ENCODE data around the gene NSUN3.
"Not testable (repeated sequence)": the region's sequence is repeated elsewhere in the genome, so short reads cannot be mapped to it uniquely, and the experiment has no call there.

The NSUN3 gene

GRCh38 chr3:94069194-94069813 lies 6.4 kb downstream of the NSUN3 start:
- peak; percentile 25 for DNase-seq (ENCODE audit: low read depth)

GRCh38 chr3:94070341-94070911 lies 7.6 kb downstream of the NSUN3 start:
- DNase-seq (ENCODE audit: low read depth) = no peak

DNA sequence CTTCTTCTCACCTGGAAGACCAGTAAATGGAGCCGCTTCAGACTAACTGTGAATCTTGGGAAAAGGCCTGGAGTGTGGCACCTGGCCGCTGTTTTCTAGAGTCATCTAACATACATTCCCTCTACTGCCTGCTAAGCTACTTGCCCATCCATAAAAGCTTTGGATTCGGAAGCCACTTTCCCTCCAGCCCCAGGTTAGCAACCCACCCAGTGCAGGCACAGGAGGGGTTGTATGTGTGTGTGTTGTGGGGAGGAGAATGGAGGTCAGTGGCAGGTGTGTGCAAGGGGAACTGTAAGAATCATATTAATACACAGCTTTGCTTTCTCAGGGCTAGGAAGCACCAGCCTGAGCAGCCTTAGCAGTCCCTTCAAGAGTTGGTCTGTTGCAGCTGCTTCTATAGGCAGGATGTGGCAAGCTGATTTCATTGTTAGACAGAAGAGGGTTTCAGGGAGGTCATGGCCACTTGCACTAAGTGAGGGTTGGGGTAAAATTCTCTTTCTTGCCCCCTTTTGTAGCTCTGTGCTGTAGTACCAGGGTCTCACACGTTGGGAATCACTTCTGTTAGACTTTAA lies 8.9 kb downstream of the NSUN3 start:
- DNase-seq (ENCODE audit: low read depth) = no peak

- no peak for DNase-seq (ENCODE audit: low read depth)
Measured at GRCh38 chr3:94076055-94076454, 13.2 kb downstream of the NSUN3 start.

DNA sequence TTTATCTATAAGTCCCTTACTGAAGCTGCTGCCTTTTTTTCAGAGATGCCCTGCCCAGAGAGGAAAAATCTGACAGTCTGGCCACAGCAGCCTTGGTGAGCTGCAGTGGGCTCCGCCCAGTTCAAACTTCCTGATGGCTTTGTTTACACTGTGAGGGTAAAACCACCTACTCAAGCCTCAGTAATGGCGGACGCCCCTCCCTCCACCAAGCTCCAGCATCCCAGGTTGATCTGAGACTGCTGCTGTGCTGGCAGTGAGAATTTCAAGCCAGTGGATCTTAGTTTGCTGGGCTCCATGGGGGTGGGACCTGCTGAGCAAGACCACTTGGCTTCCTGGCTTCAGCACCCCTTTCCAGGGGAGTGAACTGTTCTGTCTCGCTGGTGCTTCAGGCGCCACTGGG lies 17.7 kb downstream of the NSUN3 start:
- not testable (repeated sequence) for DNase-seq (ENCODE audit: low read depth)

- DNase-seq (ENCODE audit: low read depth) = no peak
Measured at GRCh38 chr3:94081884-94082283, 19.0 kb downstream of the NSUN3 start.

- no peak for DNase-seq (ENCODE audit: low read depth)
Measured at GRCh38 chr3:94082391-94082937, 19.6 kb downstream of the NSUN3 start.

DNA sequence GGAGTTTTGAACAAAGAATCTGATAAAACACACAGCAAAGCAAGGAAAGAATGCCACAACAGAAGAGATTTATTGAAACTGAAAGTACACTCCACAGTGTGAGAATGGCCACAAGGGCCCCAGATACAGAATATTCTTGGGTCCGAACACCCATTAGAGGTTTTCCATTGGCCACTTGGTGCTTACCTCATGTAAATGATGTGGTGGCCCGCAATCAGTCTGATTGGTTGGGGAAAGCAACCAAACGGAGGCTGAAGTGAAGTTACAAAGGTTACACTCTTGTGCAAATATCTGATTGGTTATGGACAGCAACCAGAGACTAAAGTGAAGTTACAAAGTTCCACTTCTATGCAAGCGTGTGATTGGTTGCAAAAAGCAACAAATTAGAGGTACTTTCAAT lies 20.4 kb downstream of the NSUN3 start:
- no peak for DNase-seq (ENCODE audit: low read depth)

- no peak for DNase-seq (ENCODE audit: low read depth)
Measured at GRCh38 chr3:94089126-94089525, 26.3 kb downstream of the NSUN3 start.

DNA sequence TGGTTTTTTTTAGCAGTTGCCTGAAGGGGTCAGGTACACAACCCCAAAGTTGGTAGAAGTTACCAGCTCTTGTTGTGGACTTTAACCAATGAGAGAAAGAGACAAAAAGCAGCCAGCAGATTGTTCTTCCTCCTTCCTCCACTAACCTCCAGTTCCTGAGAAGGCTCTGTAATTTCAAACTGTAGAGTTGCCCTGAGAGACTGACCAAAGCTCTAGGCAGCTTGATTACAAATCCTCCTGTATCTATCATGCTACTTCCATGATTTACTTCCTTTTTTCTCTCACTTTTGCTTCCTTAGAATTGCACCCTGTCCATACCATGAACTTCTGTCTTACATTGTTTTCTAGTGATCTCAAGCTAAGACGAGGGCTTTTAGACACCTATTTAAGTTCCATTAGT lies 29.2 kb downstream of the NSUN3 start:
- no peak for DNase-seq (ENCODE audit: low read depth)

DNA sequence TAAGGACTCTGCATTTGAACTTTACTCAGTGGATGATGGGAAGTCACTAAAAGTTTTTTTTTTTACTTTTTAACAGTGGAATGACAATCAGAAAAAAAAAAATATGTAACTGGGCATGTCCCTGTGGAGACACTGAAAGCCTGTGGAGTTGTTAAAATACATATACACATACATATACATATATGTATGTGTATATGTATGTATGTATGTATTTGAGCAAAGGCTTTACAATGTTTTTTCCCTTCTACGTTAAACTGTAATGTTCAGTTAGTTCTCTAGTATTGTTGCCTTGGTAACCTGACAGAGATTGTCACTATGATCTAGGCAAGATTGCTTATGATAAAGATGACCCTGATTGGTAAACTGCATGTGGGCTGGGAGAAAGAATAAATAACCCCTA lies 30.3 kb downstream of the NSUN3 start:
- no peak for DNase-seq (ENCODE audit: low read depth)

- no peak for DNase-seq (ENCODE audit: low read depth)
Measured at GRCh38 chr3:94095111-94095510, 32.2 kb downstream of the NSUN3 start.

GRCh38 chr3:94098452-94098851 lies 35.6 kb downstream of the NSUN3 start:
- no peak for DNase-seq (ENCODE audit: low read depth)

DNA sequence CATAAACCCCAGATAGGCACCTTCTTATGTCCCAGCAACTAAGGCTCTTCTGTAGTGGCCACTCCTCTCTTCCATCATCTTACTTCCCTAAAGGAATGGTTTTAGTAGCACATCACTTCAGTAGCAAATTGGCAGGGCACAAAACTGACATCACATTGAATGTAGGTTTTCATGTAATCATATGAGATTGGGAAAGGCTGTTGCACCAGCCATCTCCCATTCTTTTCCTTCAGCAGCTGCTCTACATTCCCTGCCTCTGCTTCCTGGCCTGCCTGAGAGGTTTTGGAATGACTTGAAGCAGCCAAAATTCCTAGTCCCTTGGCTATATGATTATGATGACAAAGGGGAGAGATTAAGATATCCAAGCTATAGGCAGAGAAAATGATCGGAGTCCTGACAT lies 36.5 kb downstream of the NSUN3 start:
- DNase-seq (ENCODE audit: low read depth) = no peak

DNA sequence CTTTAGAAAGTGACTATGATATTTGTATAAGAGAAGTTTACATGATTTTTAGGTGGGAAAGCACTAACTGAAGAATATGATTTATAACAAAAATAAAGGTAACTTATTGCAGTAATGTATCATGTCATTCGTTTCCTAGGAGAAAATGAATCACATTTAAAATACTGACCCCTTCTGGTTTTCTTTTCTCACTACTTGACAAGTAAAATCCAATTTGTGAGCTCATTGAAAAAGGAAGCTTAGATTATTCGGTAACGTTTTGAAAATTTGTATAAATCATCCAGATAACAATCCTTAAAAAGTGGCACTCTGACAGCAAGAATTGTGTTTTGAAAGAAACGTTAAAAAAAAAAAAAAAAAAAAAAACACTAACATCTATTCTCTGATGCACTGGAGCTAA lies 39.0 kb downstream of the NSUN3 start:
- no peak for DNase-seq (ENCODE audit: low read depth)

GRCh38 chr3:94106268-94106667 lies 43.4 kb downstream of the NSUN3 start:
- DNase-seq (ENCODE audit: low read depth) = no peak

- not testable (repeated sequence) for DNase-seq (ENCODE audit: low read depth)
Measured at GRCh38 chr3:94110232-94110631, 47.4 kb downstream of the NSUN3 start.

DNA sequence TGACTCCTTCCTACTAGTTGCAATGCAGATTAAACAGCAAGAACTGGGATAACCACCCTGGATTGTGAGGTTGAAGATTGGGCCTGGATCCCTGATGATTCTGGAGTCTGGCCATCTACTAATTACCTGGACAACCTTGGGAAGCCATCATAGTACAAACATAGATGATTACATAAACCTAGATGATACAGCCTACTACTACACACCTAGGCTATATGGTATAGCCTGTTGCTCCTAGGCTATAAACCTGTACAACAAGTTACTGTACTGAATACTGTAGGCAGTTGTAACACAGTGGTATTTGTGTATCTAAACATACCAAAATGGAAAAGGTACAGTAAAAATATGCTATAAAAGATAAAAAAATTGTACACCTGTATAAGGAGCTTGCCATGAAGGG lies 48.0 kb downstream of the NSUN3 start:
- no peak for DNase-seq (ENCODE audit: low read depth)

GRCh38 chr3:94114666-94115065 lies 51.8 kb downstream of the NSUN3 start:
- no peak for DNase-seq (ENCODE audit: low read depth)

DNA sequence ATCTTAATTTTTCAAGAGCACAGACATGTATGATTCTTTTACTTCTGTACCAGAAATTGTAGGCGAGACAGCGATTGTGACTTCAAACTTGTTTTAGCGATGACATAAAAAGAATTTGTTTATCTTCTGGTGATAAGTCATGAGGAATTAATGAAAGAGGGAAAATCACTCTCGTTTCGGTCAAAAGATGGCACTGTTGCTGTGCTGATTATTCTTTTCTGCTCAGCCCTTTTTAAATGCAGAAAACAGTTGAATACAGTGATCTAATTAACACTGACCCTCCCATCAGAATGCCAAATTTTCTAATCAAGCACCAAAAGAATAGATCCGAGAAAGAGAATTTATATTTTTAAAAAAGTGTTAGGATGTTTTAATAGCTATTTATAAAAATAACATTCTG lies 52.6 kb downstream of the NSUN3 start:
- no peak for DNase-seq (ENCODE audit: low read depth)

DNA sequence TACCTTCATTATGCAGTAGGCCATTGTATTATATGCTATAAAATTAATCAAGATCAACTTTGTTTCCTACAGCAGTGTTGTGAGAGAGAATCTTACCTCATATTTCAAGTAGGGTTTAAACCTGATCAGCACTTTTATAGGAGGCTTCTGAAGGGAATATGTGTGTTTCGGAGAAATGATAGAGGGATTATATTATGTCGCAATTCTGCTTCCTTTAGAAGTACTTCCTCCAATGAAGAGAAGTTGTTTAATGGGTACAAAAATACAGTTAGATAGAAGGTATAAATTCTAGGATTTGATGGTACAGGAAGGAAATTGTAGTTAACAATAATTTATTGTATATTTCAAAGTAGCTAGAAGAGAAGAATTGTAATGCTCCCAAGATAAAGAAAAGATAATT lies 54.9 kb downstream of the NSUN3 start:
- no peak for DNase-seq (ENCODE audit: low read depth)

DNA sequence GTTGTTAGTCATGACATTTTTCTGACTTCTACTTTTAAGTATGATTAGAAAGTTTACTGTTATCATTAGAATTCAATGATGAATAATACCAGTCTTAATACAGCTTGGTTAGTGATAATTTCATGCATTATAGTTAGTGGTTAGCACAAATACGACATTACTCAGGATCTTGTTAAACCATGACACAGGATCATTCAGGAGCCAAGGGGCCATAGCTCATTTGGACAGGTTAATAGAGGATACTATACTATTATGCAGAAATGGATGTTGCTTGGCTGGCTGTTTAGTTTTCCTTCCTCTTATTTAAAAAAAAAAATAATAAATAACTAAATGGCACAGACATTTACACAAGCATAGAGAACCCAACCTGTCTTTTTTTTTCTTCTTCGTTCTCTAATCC lies 55.5 kb downstream of the NSUN3 start:
- no peak for DNase-seq (ENCODE audit: low read depth)

DNA sequence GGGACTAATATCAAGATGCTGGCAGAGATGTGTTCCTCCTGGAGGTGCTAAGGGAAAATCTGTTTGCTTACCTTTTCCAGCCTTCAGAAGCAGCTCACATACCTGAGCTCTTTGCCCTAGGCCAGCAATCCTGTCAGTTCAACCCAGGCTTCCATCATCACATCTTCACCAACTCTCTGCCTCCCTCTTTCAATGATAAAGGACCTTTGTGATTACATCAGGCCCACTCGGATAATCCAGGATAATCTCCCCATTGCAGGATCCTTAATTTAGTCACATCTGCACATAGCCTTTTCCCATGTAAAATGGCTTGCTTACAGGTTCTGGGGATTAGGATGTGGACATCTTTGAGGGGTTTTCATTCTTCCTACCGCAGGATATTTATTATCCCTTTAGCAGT lies 58.3 kb downstream of the NSUN3 start:
- no peak for DNase-seq (ENCODE audit: low read depth)

DNA sequence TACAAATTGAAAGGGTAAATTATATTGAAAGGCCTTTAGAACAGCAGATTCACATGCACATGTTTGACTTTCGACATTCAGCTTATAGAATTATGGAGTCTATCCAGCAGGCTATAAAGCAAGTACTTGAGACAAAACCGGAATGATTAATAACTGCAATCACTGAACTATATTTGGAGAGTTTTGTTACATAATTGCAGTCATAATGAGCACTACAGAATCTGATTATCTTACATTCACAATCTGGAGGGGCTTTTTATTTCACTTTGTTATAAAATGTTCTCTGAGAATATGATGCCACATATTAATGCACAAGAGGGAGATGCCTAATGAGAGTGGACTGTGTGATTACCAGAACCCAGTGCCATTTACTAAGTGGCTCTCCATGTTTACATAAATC lies 64.3 kb downstream of the NSUN3 start:
- no peak for DNase-seq (ENCODE audit: low read depth)
